HL-60/S4 treated with phorbol 12-myristate 13-acetate at 8.2 ng/mL for 4 days and 3 days (cell line): ENCODE results near the gene CDS1.
"Not testable (repeated sequence)": the region's sequence is repeated elsewhere in the genome, so short reads cannot be mapped to it uniquely, and the experiment has no call there.

Experiments used
- in situ Hi-C: fragments of 300-500 bp; cut with MboI; formaldehyde crosslinking; loops from 2 replicates; pipeline ENCODE4 v1.15.0; 2022; ENCODE audit warnings: low sequenced_read_pairs

The CDS1 gene

DNA sequence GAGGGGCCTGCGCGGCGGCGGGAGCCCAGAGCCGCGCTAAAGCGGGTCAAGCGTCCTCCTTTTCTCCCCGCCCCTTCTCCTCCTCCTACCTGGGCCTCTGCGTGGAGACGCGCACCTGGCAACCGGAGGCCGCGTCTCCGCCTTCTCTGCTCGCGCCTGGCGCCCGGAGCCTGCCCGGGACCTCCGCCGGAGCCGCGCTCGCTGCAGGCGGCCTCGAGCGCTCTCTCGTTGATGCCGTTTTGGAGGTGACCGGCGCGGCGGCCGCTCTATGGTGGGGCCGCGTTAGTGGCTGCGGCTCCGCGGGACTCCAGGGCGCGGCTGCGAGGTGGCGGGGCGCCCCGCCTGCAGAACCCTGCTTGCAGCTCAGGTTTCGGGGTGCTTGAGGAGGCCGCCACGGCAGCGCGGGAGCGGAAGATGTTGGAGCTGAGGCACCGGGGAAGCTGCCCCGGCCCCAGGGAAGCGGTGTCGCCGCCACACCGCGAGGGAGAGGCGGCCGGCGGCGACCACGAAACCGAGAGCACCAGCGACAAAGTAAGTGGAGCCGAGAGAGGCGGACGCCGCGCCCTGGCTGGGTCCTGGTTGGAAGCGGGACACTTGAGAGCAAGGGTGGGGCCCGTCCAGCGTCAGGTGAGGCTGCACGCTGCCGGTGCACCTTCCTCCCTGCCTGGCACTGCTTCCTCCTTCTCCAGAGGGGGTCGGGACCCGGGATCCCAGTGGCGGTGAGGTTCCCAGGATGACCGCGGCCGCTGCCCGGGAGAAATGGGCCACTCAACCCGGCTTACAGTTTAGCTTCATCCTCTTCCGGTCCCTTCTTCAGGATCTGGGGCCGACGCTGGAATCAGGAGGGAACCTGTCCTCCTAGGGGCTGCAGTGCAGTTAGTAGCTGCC, at the start of gene CDS1:
CDS1 (plus strand) TSS at position 140 of the 888 bp plus-strand sequence; CDS start at position 415, 275 bp downstream.
- in situ Hi-C loops, result no loop called here

GRCh38 chr4:84535901-84536300, 47.0 kb upstream of the CDS1 start:
- in situ Hi-C loops, result no loop called here

- in situ Hi-C loops, result no loop called here
Measured at GRCh38 chr4:84545093-84545492, 37.8 kb upstream of the CDS1 start.

DNA sequence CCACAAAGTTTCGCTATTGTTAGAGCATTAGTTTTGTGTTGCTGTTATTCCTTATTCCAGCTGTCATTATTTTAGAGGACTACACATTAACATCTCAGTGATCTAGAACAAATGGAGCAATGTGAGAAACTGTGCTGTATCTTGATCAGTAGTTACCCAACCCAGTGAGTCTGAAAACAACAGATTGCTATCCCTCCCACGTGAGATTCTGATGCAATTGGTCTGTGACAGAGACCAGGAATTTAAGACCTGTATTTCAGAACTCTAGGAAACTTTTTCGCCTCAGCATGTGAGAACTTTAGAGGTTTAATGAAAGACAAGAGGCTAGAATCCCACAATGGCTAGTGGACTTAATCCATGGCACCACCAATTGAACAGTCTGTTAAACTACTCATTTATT, 35.7 kb upstream of the CDS1 start:
- in situ Hi-C loops, result no loop called here

DNA sequence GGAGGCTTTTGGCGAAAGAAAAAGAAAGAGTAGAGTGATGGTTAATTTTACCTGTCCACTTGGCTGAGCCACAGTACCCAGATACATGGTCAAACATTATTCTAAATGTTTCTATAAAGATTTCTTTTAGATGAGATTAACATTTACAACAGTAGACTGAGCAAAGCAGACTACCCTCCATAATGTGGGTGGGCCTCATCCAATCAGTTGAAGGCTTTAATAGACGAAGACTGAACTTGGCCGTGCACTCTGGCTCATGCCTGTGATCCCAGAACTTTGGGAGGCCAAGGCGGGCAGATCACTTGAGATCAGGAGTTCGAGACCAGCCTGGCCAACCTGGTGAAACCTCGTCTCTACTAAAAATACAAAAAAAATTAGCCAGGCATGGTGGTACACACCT, 33.7 kb upstream of the CDS1 start:
- in situ Hi-C loops, result not testable (repeated sequence)

DNA sequence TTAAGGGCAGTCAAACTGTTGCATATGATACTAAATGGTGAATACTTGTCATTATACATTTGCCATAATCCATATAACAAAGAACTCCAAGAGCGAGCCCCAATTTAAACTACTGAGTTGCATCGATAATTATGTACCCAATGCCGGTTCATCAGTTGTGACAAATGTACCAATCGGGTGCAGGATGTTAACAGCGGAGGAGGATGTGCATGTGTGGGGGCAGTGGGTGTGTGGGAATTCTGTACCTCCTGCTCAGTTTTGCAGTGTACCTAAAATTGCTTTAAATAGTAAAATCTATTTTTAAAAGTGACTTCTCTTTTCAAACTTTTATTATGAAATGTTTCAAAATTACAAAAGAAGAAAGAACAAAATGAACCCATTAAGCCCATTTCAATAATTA, 20.8 kb upstream of the CDS1 start:
- in situ Hi-C loops, result no loop called here

DNA sequence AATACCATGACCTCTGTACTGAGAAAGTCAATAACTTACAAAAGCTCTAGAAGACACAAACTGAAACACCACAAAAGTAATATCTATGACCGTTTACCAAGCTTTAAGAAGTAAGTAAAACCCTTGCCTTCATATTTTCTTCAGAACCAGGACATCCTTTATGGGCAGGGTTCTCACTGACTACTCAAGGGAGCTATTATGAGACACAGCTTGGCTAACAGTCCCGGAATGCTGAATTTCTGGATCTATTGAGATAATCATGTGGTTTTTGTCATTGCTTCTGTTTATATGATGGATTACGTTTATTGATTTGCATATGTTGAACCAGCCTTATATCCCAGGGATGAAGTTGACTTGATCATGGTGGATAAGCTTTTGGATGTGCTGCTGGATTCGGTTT, 19.9 kb upstream of the CDS1 start:
- in situ Hi-C loops, result no loop called here

GRCh38 chr4:84565951-84566350, 17.0 kb upstream of the CDS1 start:
- in situ Hi-C loops, result no loop called here

GRCh38 chr4:84568496-84568895, 14.4 kb upstream of the CDS1 start:
- in situ Hi-C loops, result no loop called here

DNA sequence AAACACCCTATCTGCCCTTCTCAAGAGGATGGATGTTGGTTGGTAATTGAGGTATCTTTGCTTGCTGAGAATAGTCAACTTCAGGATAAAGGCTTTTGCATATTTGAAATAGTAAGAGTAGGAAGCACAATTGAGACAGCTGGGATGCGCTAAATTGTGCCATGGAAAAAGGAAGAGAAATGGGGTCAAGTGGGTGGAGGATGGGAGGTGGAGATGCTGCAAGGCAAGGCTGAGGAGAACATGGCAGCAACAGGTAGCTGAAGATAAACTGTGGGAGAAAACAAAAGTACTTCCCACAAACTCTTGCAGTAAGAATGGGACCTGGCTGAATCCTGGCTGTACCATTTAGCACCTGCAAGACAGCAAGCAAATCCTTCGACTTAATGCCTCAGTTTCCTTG, 13.9 kb upstream of the CDS1 start:
- in situ Hi-C loops, result no loop called here

GRCh38 chr4:84573385-84574068, 9.4 kb upstream of the CDS1 start:
- in situ Hi-C loops, result no loop called here

GRCh38 chr4:84574069-84574720, 8.7 kb upstream of the CDS1 start:
- in situ Hi-C loops, result no loop called here

- in situ Hi-C loops, result no loop called here
Measured at GRCh38 chr4:84578540-84579402, 4.2 kb upstream of the CDS1 start.

DNA sequence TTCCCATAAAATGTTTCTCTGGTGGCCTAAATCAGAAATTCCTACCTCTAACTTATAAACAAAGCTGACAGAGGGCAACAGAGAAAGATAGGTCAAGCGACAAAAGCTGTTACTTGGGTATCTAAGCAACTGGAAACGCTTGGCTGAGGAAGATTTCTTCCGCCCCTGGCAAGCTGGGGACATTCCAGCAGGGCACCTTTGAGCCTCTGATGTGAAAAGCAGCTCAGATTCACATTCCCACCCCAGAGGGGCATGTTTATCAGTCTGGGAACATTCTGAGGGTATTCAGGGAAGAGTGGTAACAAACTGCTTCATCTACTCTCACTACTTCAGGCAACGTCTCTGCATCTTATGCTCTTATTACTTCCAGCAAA, 3.5 kb upstream of the CDS1 start:
- in situ Hi-C loops, result no loop called here

GRCh38 chr4:84582302-84582987, 482 bp upstream of the CDS1 start:
- in situ Hi-C loops, result no loop called here

- in situ Hi-C loops, result no loop called here
Measured at GRCh38 chr4:84583876-84584380, 1.0 kb downstream of the CDS1 start.

DNA sequence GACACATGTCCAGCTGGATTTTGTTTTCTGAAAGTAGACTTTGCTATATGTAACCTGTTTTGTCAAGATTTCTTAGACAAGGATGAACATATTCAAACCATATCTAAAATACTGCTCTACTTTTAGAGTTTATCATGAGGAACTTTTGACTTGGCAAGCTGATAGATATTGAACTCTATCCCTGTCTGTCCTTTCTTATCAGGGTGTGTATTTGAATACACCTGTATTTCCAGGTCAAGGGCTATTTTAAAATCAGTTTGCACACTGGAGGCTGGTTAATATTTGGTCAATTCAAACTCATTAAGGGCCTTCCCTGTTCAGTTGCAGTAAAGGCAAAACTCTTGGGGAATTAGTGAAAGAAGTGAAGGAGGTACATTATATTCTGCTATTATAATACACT, 2.3 kb downstream of the CDS1 start:
- in situ Hi-C loops, result no loop called here

- in situ Hi-C loops, result no loop called here
Measured at GRCh38 chr4:84594724-84595123, 11.8 kb downstream of the CDS1 start.

DNA sequence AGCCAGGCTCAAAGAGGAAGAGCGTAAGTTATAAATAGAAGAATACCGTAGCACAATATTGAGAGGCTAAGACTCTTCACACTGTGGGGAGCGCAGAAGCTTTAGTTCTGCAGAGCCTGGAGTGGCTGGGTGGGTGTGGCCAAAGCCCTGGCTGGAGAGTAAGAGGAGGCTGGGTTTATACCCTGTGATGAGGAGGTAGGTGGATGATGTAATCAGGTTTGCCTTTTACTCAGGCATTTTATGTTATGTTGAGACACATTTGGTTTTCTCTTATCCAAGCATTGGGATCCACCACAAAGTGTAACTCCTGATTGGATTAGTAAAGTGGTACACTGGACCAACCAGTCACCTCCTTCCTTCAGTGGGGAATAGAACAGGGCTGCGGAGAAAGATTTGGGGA, 13.9 kb downstream of the CDS1 start:
- in situ Hi-C loops, result no loop called here

DNA sequence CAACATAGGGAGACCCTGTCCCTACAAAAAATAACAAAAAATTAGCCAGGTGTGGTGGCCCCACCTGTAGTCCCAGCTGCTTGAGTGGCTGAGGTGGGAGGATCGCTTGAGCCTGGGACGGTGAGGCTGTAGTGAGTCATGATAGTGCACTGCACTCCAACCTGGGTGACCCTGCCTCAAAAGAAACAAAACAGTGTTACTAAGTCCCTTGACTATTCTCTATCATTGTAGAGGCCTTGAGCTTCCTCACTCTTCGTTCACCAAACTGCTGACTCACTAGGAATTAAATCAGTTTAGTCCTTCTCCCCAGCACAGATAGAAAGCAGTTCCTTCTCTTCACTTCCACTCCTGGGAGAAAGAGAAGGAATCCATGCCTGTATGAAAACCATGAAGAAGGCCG, 14.5 kb downstream of the CDS1 start:
- in situ Hi-C loops, result no loop called here
